GM12892 (cell line): ENCODE results near the gene TRMT44.

Source experiments
- DNase-seq: peaks from one replicate; pipeline ENCODE4 v3.0.0; 2011; ENCODE audit not compliant: insufficient read length
- FAIRE-seq: peaks from 2 replicates; lab custom pipeline; 2011; peaks lifted over from hg19 to GRCh38; lab: Jason Lieb, UNC
- POLR2A ChIP-seq: IDR thresholded peaks from 2 replicates; pipeline ENCODE4 v1.6.1; 2011; ENCODE audit warnings: low read depth, low read length, control low read depth
- POLR2AphosphoS5 ChIP-seq: IDR thresholded peaks from 2 replicates; pipeline ENCODE4 v1.6.1; 2011; ENCODE audit warnings: low read depth, low read length, control low read depth
- TAF1 ChIP-seq: IDR thresholded peaks from 2 replicates; pipeline ENCODE4 v1.6.1; 2011; ENCODE audit warnings: low read depth, mild to moderate bottlenecking, control low read depth, low read length, borderline replicate concordance

TRMT44 gene

GRCh38 chr4:8524595-8525382 is 84.2 kb downstream of the TRMT44 start:
- DNase-seq (no peak), FAIRE-seq (no peak)

GRCh38 chr4:8525383-8526120 is 85.0 kb downstream of the TRMT44 start:
- DNase-seq (no peak), FAIRE-seq (no peak)

More at GRCh38 chr4:8524595-8525382, 84.2 kb downstream of the TRMT44 start:
- no peak for TF ChIP-seq TAF1
- no peak for TF ChIP-seq POLR2A
- no peak for TF ChIP-seq POLR2AphosphoS5

More at GRCh38 chr4:8525383-8526120, 85.0 kb downstream of the TRMT44 start:
- TF ChIP-seq POLR2A (no peak), POLR2AphosphoS5 (no peak), TAF1 (no peak)
